ENCODE results near the gene FGR.

- TF ChIP-seq CTCF (IDR thresholded peaks at IDR 0.05) (no peak), POLR2A (IDR thresholded peaks at IDR 0.05) (no peak)
Measured at GRCh38 chr1:27665016-27665651, 30.1 kb upstream of the FGR start.

Data from adrenal gland (tissue), 5 donors.